Lower lobe of right lung (tissue), 2 donors: ENCODE data around the gene POU6F1. TPM values are rescaled to one million over a fixed set of nuclear protein-coding genes. Genes with fewer than 3 reads are reported as not detected.

Source experiments
- ATAC-seq, 2 donors: fragments of 200-7000 bp; cut with Tn5 transposase; one replicate each; pipeline ENCODE4 v1.9.1; 2020 to 2022; ENCODE audit warnings: mild to moderate bottlenecking in 2 of 2, moderate library complexity in 2 of 2
- DNase-seq: peaks from one replicate; pipeline ENCODE4 v3.0.0-alpha.2; 2020
- H3K27ac ChIP-seq: fragments of 200-600 bp; one replicate; pipeline ENCODE4 v1.8.0; 2022
- H3K27me3 ChIP-seq: fragments of 200-600 bp; one replicate; pipeline ENCODE4 v1.8.0; 2022; ENCODE audit warnings: low read depth
- H3K36me3 ChIP-seq: fragments of 200-600 bp; one replicate; pipeline ENCODE4 v1.8.0; 2022; ENCODE audit warnings: mild to moderate bottlenecking
- H3K4me1 ChIP-seq: fragments of 200-600 bp; one replicate; pipeline ENCODE4 v1.8.0; 2022
- H3K4me3 ChIP-seq: fragments of 200-600 bp; one replicate; pipeline ENCODE4 v1.8.0; 2022; ENCODE audit warnings: mild to moderate bottlenecking
- H3K9me3 ChIP-seq: fragments of 200-600 bp; one replicate; pipeline ENCODE4 v1.8.0; 2022
- intact Hi-C: fragments of 100-400 bp; cut with DNase I; formaldehyde crosslinking; loops from one replicate; pipeline ENCODE4 v1.11.0; 2022
- total RNA-seq: library from RNA; stranded (reverse); fragmentation: NEBNext Ultra II Directional; extraction: Animal tissue kit (Norgen Biotek cat#: 25700); gene quantifications from one replicate; pipeline ENCODE4 v1.2.1, GENCODE V29; 2021
- TF ChIP-seq, protein P1 (sequence below): fragments of 200-600 bp; IDR thresholded peaks from one replicate; pipeline ENCODE4 v1.8.0; 2022; ENCODE audit warnings: antibody characterized with exemption, mild to moderate bottlenecking
- donor health status: DM: no; HTN: yes; CAD: no; lungs with severe emphysema.

POU6F1 gene
- total RNA-seq, 1 donor from 2014 or later: 13.5 TPM

DNA sequence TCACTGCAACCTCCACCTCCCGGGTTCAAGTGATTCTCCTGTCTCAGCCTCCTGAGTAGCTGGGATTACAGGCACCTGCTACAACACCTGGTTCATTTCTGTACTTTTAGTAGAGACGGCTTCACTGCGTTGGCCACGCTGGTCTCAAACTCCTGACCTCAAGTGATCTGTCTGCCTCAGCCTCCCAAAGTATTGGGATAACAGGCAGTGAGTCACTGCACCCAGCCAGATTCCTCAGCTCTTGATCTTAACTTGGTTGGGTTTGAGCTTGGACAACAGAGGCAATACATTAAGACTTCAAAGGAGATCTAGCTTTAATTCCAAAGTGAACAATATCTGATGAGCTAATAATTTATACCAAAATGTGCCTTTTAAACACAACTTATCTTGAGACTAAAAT is 26.4 kb upstream of the POU6F1 start:
- TF ChIP-seq, protein P1, sequence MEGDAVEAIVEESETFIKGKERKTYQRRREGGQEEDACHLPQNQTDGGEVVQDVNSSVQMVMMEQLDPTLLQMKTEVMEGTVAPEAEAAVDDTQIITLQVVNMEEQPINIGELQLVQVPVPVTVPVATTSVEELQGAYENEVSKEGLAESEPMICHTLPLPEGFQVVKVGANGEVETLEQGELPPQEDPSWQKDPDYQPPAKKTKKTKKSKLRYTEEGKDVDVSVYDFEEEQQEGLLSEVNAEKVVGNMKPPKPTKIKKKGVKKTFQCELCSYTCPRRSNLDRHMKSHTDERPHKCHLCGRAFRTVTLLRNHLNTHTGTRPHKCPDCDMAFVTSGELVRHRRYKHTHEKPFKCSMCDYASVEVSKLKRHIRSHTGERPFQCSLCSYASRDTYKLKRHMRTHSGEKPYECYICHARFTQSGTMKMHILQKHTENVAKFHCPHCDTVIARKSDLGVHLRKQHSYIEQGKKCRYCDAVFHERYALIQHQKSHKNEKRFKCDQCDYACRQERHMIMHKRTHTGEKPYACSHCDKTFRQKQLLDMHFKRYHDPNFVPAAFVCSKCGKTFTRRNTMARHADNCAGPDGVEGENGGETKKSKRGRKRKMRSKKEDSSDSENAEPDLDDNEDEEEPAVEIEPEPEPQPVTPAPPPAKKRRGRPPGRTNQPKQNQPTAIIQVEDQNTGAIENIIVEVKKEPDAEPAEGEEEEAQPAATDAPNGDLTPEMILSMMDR: no peak
- no peaks in the 10 kb centered on the region for H3K9me3 ChIP-seq
- no peak overlapping the region for H3K4me3 ChIP-seq
- H3K27ac ChIP-seq: no peak overlapping the region
- peaks cover 67% of the 10 kb centered on the region for H3K4me1 ChIP-seq
- no peak for ATAC-seq
- DNase-seq: no peak
- H3K36me3 ChIP-seq: peaks cover 59% of the 10 kb centered on the region
- H3K27me3 ChIP-seq: no peaks in the 10 kb centered on the region
- intact Hi-C loops: no loop called here

DNA sequence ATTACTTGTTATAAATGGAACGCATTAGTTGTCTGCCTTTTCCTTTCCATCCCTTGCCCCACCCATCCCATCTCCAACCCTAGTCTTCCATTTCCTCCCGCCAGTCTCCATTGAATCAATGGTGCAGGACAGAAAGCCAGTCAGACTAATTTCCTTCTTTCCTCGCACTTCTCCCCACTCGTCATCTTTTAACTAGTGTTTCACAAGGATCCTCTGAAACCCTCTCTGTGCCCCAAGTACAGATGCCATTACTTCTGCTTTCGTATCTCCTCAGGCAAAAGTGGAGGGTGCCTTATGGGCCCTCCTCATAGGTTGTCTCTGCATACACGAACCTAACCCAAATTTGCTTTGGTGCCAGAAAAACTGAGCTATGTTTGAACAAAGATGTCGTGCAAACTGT is 25.0 kb upstream of the POU6F1 start:
- Histone ChIP-seq H3K9me3 (no peaks in the 10 kb centered on the region), H3K36me3 (peaks cover 59% of the 10 kb centered on the region), H3K4me3 (no peak overlapping the region), H3K27ac (no peak overlapping the region), H3K27me3 (no peaks in the 10 kb centered on the region), H3K4me1 (peaks cover 68% of the 10 kb centered on the region)
- TF ChIP-seq, protein P1: no peak
- intact Hi-C loops: no loop called here
- DNase-seq (no peak), ATAC-seq (no peak)

DNA sequence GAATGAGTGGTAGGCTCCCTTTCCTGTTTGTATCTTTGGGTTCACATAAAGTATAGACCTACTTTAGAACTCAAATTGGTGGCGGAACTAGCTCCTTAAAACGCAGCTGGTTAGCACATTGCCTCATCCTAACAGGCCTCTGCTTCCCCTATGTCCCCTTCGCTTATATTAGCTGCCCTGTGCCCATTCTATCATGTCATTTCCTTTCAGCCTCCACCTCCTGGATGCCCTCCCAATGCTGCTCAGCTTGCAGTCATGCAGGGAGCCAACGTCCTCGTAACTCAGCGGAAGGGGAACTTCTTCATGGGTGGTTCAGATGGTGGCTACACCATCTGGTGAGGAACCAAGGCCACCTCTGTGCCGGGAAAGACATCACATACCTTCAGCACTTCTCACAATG is 24.3 kb upstream of the POU6F1 start:
- H3K36me3 ChIP-seq: peaks cover 59% of the 10 kb centered on the region

DNA sequence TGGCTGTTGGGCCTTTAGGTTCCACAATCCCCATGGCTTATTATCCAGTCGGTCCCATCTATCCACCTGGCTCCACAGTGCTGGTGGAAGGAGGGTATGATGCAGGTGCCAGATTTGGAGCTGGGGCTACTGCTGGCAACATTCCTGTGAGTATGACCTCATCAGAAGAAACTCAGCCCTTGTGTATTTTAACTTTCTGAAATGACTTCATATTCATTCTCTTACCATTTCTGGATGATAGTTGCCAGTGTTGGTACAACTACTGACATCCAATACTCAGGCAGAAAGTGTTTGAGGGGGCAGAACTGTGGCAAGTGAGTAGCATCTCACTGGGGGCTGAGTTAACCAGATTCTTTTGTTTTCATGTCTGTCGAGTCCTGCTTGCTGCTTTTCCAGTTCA is 23.1 kb upstream of the POU6F1 start:
- Histone ChIP-seq H3K9me3 (no peaks in the 10 kb centered on the region), H3K36me3 (peaks cover 59% of the 10 kb centered on the region), H3K4me1 (peaks cover 54% of the 10 kb centered on the region), H3K4me3 (peak overlapping the region; percentile 96), H3K27ac (no peak overlapping the region), H3K27me3 (no peaks in the 10 kb centered on the region)
- TF ChIP-seq, protein P1: no peak
- intact Hi-C loops: no loop called here
- DNase-seq (no peak), ATAC-seq (no peak)

More for the DNA sequence above, 24.3 kb upstream of the POU6F1 start:
- no peak for DNase-seq
- no peak for ATAC-seq
- TF ChIP-seq, protein P1: no peak
- Histone ChIP-seq H3K27me3 (no peaks in the 10 kb centered on the region), H3K4me1 (peaks cover 62% of the 10 kb centered on the region), H3K4me3 (no peak overlapping the region), H3K27ac (no peak overlapping the region), H3K9me3 (no peaks in the 10 kb centered on the region)
- intact Hi-C loops: no loop called here

DNA sequence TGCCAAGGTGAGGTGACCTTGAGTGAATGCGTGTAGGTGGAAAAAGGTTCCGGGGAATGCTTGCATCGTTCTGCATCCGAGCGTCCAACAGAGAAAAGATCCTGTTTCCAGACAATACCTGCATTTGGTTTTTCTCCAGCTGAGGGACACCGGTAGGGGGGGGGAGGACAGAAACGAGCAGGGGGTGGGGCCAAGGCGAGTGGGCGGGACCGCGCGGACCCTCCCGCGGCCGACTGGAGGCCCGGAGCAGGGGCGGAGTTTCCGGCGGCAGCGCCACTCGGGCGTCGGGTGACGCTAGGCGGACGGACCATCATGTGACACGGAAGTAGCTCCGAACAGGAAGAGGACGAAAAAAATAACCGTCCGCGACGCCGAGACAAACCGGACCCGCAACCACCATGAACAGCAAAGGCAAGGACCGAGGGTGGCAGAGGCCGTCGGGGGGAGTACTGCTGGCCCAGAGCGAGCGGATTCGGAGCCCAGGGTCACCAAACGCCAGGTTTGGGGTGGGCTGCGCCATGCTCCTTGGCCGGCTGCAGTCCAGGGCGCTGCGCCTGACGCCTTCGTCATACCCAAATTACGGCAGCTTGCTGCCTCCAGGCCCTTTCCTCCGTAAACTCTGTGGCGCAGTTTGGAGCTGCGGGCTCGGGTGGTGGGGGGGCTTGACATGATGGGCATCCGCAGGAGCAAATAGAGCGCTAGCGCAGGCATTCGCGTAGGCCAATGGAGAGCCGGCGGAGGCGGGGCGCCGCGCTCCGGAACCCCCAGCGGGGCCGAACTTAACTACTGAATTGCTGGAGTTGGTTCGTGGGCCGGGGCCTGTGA is 20.9 kb upstream of the POU6F1 start, which contains the start of gene DAZAP2:
TSS of gene DAZAP2 (plus strand) at position 317 of the 825 bp plus-strand sequence. CDS start at position 399, 82 bp downstream.
- peak; percentile 98 to 99 for ATAC-seq
- peaks cover 37% of the 10 kb centered on the region for H3K36me3 ChIP-seq
- peak; percentile 98 for DNase-seq
- intact Hi-C loops: no loop called here
- peaks cover 43% of the 10 kb centered on the region for H3K4me1 ChIP-seq
- no peaks in the 10 kb centered on the region for H3K27me3 ChIP-seq
- H3K9me3 ChIP-seq: no peaks in the 10 kb centered on the region
- TF ChIP-seq, protein P1: peak; percentile 7
- peak within 1 kb of the TSS; percentile 100 for H3K27ac ChIP-seq
- peak within 1 kb of the TSS; percentile 96 for H3K4me3 ChIP-seq
